ENCODE data around the gene ING5. TPM values are rescaled to one million over a fixed set of nuclear protein-coding genes. Genes with fewer than 3 reads are reported as not detected.

The ING5 gene
- total RNA-seq, 1 experiment from 2014 or later, result 45.9 TPM

DNA sequence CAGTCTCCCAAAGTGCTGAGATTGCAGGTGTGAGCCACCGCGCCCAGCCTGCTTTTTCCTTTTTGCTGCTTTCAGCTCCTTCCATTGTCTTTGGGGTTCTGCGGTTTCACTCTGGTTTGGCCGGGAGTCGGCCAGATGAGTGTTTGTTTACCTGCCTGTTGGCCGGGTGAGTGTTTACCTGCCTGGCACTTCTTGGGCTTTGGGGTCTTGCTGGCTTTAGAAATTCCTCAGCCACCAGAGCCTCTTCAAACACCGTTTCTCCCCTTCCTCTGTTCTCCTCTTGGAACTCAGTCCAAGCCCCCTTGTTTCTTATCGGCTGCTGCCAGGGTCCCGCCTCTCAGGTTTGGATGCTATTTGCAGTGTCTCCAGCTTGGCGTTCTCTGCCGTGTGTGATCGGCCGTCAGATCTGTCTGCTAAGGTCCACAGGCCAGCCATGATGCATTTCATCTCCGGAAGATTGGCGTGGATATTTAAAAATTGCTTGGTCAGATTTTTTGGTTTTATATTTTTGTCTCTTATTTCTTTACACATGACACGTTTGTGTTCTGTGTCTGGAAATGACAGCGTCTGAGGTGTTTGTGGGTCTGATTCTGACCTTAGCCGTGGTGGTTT lies 60.6 kb downstream of the ING5 start:
- H3K4me1 ChIP-seq (ENCODE audit: control insufficient read depth in 1 of 2, insufficient read depth in 2 of 2, low read length in 2 of 2), result no peaks in the 10 kb centered on the region
- no TSS peak for BruUV-seq (replicated peaks)
- no peak overlapping the region for H3K9ac ChIP-seq (ENCODE audit: low read length)
- H3K9me2 ChIP-seq (ENCODE audit: insufficient read depth), result no peaks in the 10 kb centered on the region
- ChIA-PET RAD21 (ENCODE audit: low non-redundant PET in 1 of 2, low total read pairs in 2 of 2, uncharacterized antibody in 2 of 2, unreplicated experiment in 2 of 2) (interaction anchor here in 1 of 2 experiments (0.7 kb wide), 1 partner anchor 234 kb away, joined by 4 read pairs; no protein-coding TSS in a partner anchor), POLR2A (no interaction called here), CTCF (no interaction called here)
- H4K20me1 ChIP-seq (ENCODE audit: insufficient read depth), result no peaks in the 10 kb centered on the region
- no peaks in the 10 kb centered on the region for H3K9me3 ChIP-seq (ENCODE audit: control insufficient read depth in 1 of 2, insufficient read depth in 1 of 2, low read depth in 1 of 2, low read length in 2 of 2)
- no peaks in the 10 kb centered on the region for H3K79me2 ChIP-seq (ENCODE audit: insufficient read depth, low read length)
- no peaks in the 10 kb centered on the region for H3K27me3 ChIP-seq (ENCODE audit: insufficient read depth, low read length)
- H3K36me3 ChIP-seq (ENCODE audit: control insufficient read depth in 1 of 2, insufficient read depth in 2 of 2, low read length in 2 of 2), result peaks cover 11 to 17% of the 10 kb centered on the region in 2 experiments; a peak in 3 of 4 replicates
- H3K27ac ChIP-seq (ENCODE audit: low read depth, low read length), result no peak overlapping the region
- H2AFZ ChIP-seq (ENCODE audit: low read depth, low read length, poor library complexity, severe bottlenecking), result no peak overlapping the region
- ATAC-seq (no peak), DNase-seq (ENCODE audit: low read depth, low spot score) (no peak)
- TF ChIP-seq POLR2A (IDR thresholded peaks at IDR 0.05; ENCODE audit: borderline replicate concordance, extremely low read depth, insufficient read depth, insufficient read length), result no peak
- no peak for TF ChIP-seq TCF7L2 (IDR thresholded peaks at IDR 0.05; ENCODE audit: borderline replicate concordance, extremely low read depth, insufficient read depth, insufficient read length)
- no peak for TF ChIP-seq POLR2AphosphoS5 (IDR thresholded peaks at IDR 0.05; ENCODE audit: low read depth, low read length)
- TF ChIP-seq, protein P1, sequence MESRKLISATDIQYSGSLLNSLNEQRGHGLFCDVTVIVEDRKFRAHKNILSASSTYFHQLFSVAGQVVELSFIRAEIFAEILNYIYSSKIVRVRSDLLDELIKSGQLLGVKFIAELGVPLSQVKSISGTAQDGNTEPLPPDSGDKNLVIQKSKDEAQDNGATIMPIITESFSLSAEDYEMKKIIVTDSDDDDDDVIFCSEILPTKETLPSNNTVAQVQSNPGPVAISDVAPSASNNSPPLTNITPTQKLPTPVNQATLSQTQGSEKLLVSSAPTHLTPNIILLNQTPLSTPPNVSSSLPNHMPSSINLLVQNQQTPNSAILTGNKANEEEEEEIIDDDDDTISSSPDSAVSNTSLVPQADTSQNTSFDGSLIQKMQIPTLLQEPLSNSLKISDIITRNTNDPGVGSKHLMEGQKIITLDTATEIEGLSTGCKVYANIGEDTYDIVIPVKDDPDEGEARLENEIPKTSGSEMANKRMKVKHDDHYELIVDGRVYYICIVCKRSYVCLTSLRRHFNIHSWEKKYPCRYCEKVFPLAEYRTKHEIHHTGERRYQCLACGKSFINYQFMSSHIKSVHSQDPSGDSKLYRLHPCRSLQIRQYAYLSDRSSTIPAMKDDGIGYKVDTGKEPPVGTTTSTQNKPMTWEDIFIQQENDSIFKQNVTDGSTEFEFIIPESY (IDR thresholded peaks at IDR 0.05; ENCODE audit: extremely low read depth, insufficient replicate concordance, low read length), result no peak
- no peak for TF ChIP-seq FOSL1 (IDR thresholded peaks at IDR 0.05; ENCODE audit: low read depth)
- TF ChIP-seq JUND (IDR thresholded peaks at IDR 0.05), result no peak
- no peak for TF ChIP-seq YY1 (IDR thresholded peaks at IDR 0.05; ENCODE audit: extremely low read depth, insufficient replicate concordance, low read depth, low read length)
- no peak for TF ChIP-seq ELF1 (IDR thresholded peaks at IDR 0.05; ENCODE audit: borderline replicate concordance, low read depth)
- TF ChIP-seq, protein P2, sequence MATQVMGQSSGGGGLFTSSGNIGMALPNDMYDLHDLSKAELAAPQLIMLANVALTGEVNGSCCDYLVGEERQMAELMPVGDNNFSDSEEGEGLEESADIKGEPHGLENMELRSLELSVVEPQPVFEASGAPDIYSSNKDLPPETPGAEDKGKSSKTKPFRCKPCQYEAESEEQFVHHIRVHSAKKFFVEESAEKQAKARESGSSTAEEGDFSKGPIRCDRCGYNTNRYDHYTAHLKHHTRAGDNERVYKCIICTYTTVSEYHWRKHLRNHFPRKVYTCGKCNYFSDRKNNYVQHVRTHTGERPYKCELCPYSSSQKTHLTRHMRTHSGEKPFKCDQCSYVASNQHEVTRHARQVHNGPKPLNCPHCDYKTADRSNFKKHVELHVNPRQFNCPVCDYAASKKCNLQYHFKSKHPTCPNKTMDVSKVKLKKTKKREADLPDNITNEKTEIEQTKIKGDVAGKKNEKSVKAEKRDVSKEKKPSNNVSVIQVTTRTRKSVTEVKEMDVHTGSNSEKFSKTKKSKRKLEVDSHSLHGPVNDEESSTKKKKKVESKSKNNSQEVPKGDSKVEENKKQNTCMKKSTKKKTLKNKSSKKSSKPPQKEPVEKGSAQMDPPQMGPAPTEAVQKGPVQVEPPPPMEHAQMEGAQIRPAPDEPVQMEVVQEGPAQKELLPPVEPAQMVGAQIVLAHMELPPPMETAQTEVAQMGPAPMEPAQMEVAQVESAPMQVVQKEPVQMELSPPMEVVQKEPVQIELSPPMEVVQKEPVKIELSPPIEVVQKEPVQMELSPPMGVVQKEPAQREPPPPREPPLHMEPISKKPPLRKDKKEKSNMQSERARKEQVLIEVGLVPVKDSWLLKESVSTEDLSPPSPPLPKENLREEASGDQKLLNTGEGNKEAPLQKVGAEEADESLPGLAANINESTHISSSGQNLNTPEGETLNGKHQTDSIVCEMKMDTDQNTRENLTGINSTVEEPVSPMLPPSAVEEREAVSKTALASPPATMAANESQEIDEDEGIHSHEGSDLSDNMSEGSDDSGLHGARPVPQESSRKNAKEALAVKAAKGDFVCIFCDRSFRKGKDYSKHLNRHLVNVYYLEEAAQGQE (IDR thresholded peaks at IDR 0.05; ENCODE audit: low read depth), result no peak
- TF ChIP-seq SIN3A (IDR thresholded peaks at IDR 0.05; ENCODE audit: low read depth), result no peak
- TF ChIP-seq, protein P3, sequence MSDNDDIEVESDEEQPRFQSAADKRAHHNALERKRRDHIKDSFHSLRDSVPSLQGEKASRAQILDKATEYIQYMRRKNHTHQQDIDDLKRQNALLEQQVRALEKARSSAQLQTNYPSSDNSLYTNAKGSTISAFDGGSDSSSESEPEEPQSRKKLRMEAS (IDR thresholded peaks at IDR 0.05), result no peak
- H3K4me2 ChIP-seq (ENCODE audit: low read length), result no peak overlapping the region
- H3K4me3 ChIP-seq (replicated peaks in 1 of 2; ENCODE audit: low read depth in 1 of 2, low read length in 2 of 2), result no peak overlapping the region
- intact Hi-C loops (cut with micrococcal nuclease), result no loop called here
